Endodermal cell (in vitro differentiated cells): Measurements from ENCODE around the gene MYL3. TPM values are rescaled to one million over a fixed set of nuclear protein-coding genes. Genes with fewer than 3 reads are reported as not detected.
A peak's percentile ranks its signal among the peaks of the same experiment; 100 is the strongest.

Experiments
- DNase-seq: peaks from one replicate; pipeline ENCODE4 v3.0.0-alpha.2; 2017
- H3K27ac ChIP-seq: 2 replicates; pipeline ENCODE4 v1.5.1; 2013; ENCODE audit warnings: mild to moderate bottlenecking, low read depth, low read length, moderate library complexity
- H3K27me3 ChIP-seq: 2 replicates; pipeline ENCODE4 v1.6.1; 2013; ENCODE audit warnings: mild to moderate bottlenecking, low read length, moderate library complexity; ENCODE audit not compliant: insufficient read depth, control insufficient read depth, poor library complexity, severe bottlenecking
- H3K36me3 ChIP-seq: 2 replicates; pipeline ENCODE4 v1.7.0; 2013; ENCODE audit warnings: mild to moderate bottlenecking, low read length, moderate library complexity; ENCODE audit not compliant: control insufficient read depth, insufficient read depth
- H3K4me1 ChIP-seq: one replicate; pipeline ENCODE4 v1.7.0; 2013; ENCODE audit warnings: low read length; ENCODE audit not compliant: control insufficient read depth, insufficient read depth
- H3K4me3 ChIP-seq: 2 replicates; pipeline ENCODE4 v1.5.1; 2013; ENCODE audit warnings: mild to moderate bottlenecking, low read length, moderate library complexity
- H3K9ac ChIP-seq: 2 replicates; pipeline ENCODE4 v1.6.1; 2013; ENCODE audit warnings: mild to moderate bottlenecking, low read length, moderate library complexity; ENCODE audit not compliant: poor library complexity, severe bottlenecking; ENCODE audit errors: extremely low read depth
- H3K9me3 ChIP-seq: 2 replicates; pipeline ENCODE4 v1.6.1; 2013; ENCODE audit warnings: mild to moderate bottlenecking, low read length, moderate library complexity; ENCODE audit not compliant: control insufficient read depth
- H3K27ac Mint-ChIP-seq: 2 replicates; pipeline ENCODE4 v1.8.0; 2020; ENCODE audit warnings: mixed read lengths
- H3K27me3 Mint-ChIP-seq: 2 replicates; pipeline ENCODE4 v1.8.0; 2021; ENCODE audit warnings: mild to moderate bottlenecking, mixed read lengths; ENCODE audit not compliant: insufficient read depth
- H3K36me3 Mint-ChIP-seq: 2 replicates; pipeline ENCODE4 v1.8.0; 2020; ENCODE audit warnings: low read depth, mixed read lengths
- H3K4me1 Mint-ChIP-seq: 2 replicates; pipeline ENCODE4 v1.8.0; 2020; ENCODE audit warnings: mixed read lengths
- H3K4me3 Mint-ChIP-seq: 2 replicates; pipeline ENCODE4 v1.8.0; 2020; ENCODE audit warnings: mild to moderate bottlenecking, moderate library complexity, mixed read lengths
- H3K9me3 Mint-ChIP-seq: 2 replicates; pipeline ENCODE4 v1.8.0; 2020; ENCODE audit warnings: mild to moderate bottlenecking, mixed read lengths
- CTCF ChIP-seq: fragments of 200-600 bp; sonication (generic); conservative IDR thresholded peaks from 2 replicates; pipeline ENCODE4 v1.5.0; 2021; ENCODE audit warnings: antibody characterized with exemption, mild to moderate bottlenecking
- WGBS, 2 experiments: methylation state at CpG; one replicate each; pipeline versions ENCODE4 v1.1.5 to v1.1.7; 2013; ENCODE audit warnings: missing lambda C conversion rate in 2 of 2, mixed read lengths in 1 of 2; ENCODE audit not compliant: insufficient coverage in 1 of 2, insufficient read length in 1 of 2; 5-methylcytosine and 5-hydroxymethylcytosine counted together
- total RNA-seq, 2 donors: library from RNA; stranded (reverse); fragmentation: NEBNext Ultra II Directional in 1 of 2; extraction: Animal tissue kit (Norgen Biotek cat#: 25700) in 1 of 2; gene quantifications; 2 replicates in 1 of 2; 3 replicates in 1 of 2; pipeline ENCODE4 v1.2.1, GENCODE V29; 2021

Gene MYL3
- total RNA-seq, 2 donors from 2014 or later, result 1.6 to 2.3 TPM

- Histone ChIP-seq H3K27me3 (no peaks in the 10 kb centered on the region), H3K9ac (no peak overlapping the region), H3K9me3 (no peaks in the 10 kb centered on the region), H3K27ac (no peak overlapping the region), H3K36me3 (no peaks in the 10 kb centered on the region), H3K4me1 (no peaks in the 10 kb centered on the region), H3K4me3 (no peak overlapping the region)
- H3K4me3 Mint-ChIP-seq, result no peak overlapping the region
- peak; percentile 75 for DNase-seq
- no peak overlapping the region for H3K27ac Mint-ChIP-seq
- no peaks in the 10 kb centered on the region for H3K36me3 Mint-ChIP-seq
- peak; percentile 70 for TF ChIP-seq CTCF
- H3K27me3 Mint-ChIP-seq, result peaks cover 7% of the 10 kb centered on the region
- WGBS, 2 experiments, result 89 to 93% methylated on average over 12 to 19 of the region's 19 CpGs
- H3K4me1 Mint-ChIP-seq, result no peaks in the 10 kb centered on the region
- no peaks in the 10 kb centered on the region for H3K9me3 Mint-ChIP-seq
Observed at GRCh38 chr3:46860017-46860809, 3.0 kb downstream of the MYL3 start.

GRCh38 chr3:46859001-46859710 lies 4.1 kb downstream of the MYL3 start:
- DNase-seq, result peak; percentile 41
- no peak overlapping the region for H3K4me3 Mint-ChIP-seq
- Histone ChIP-seq H3K4me3 (no peak overlapping the region), H3K9ac (no peak overlapping the region), H3K36me3 (no peaks in the 10 kb centered on the region), H3K9me3 (no peaks in the 10 kb centered on the region), H3K27me3 (no peaks in the 10 kb centered on the region), H3K27ac (no peak overlapping the region), H3K4me1 (no peaks in the 10 kb centered on the region)
- TF ChIP-seq CTCF, result no peak
- no peaks in the 10 kb centered on the region for H3K4me1 Mint-ChIP-seq
- H3K36me3 Mint-ChIP-seq, result no peaks in the 10 kb centered on the region
- H3K9me3 Mint-ChIP-seq, result no peaks in the 10 kb centered on the region
- peaks cover 9% of the 10 kb centered on the region for H3K27me3 Mint-ChIP-seq
- 79 to 83% methylated on average over 9 to 11 of the region's 11 CpGs for WGBS, 2 experiments
- H3K27ac Mint-ChIP-seq, result no peak overlapping the region

- Histone ChIP-seq H3K4me3 (no peak overlapping the region), H3K27ac (no peak overlapping the region), H3K9me3 (no peaks in the 10 kb centered on the region), H3K9ac (no peak overlapping the region), H3K27me3 (no peaks in the 10 kb centered on the region), H3K36me3 (no peaks in the 10 kb centered on the region), H3K4me1 (no peaks in the 10 kb centered on the region)
- WGBS, 2 experiments, result 87 to 90% methylated on average over 2 to 6 of the region's 6 CpGs
- Mint-ChIP-seq H3K4me3 (no peak overlapping the region), H3K27ac (no peak overlapping the region), H3K4me1 (no peaks in the 10 kb centered on the region), H3K27me3 (peaks cover 9% of the 10 kb centered on the region), H3K36me3 (no peaks in the 10 kb centered on the region), H3K9me3 (no peaks in the 10 kb centered on the region)
- peak; percentile 24 for DNase-seq
- TF ChIP-seq CTCF, result no peak
Observed at GRCh38 chr3:46858456-46858855, 4.8 kb downstream of the MYL3 start.
